Progenitor cell of endocrine pancreas (in vitro differentiated cells): Measurements from ENCODE around the gene RAB4A. TPM values are rescaled to one million over a fixed set of nuclear protein-coding genes. Genes with fewer than 3 reads are reported as not detected.

ENCODE experiments used
- DNase-seq: peaks from one replicate; pipeline ENCODE4 v3.0.0; 2021; ENCODE audit warnings: low spot score; ENCODE audit not compliant: unreplicated experiment
- H3K27ac Mint-ChIP-seq: 2 replicates; pipeline ENCODE4 v1.8.0; 2021; ENCODE audit warnings: mild to moderate bottlenecking, moderate library complexity, mixed read lengths
- H3K27me3 Mint-ChIP-seq: 2 replicates; pipeline ENCODE4 v1.8.0; 2021; ENCODE audit warnings: mixed read lengths
- H3K36me3 Mint-ChIP-seq: 2 replicates; pipeline ENCODE4 v1.8.0; 2022; ENCODE audit warnings: mixed read lengths; ENCODE audit not compliant: insufficient read depth
- H3K4me1 Mint-ChIP-seq: 2 replicates; pipeline ENCODE4 v1.8.0; 2021; ENCODE audit warnings: low read depth, mixed read lengths
- H3K4me3 Mint-ChIP-seq: 2 replicates; pipeline ENCODE4 v1.8.0; 2021; ENCODE audit warnings: low read depth, mild to moderate bottlenecking, moderate library complexity, mixed read lengths
- H3K9me3 Mint-ChIP-seq: 2 replicates; pipeline ENCODE4 v1.8.0; 2021; ENCODE audit warnings: low read depth, mixed read lengths
- CTCF ChIP-seq: fragments of 200-600 bp; sonication (generic); IDR thresholded peaks from one replicate; pipeline ENCODE4 v1.5.0; 2021; ENCODE audit warnings: antibody characterized with exemption, mild to moderate bottlenecking; ENCODE audit not compliant: unreplicated experiment
- total RNA-seq: library from RNA; stranded (reverse); gene quantifications from 2 replicates; pipeline ENCODE4 v1.2.1, GENCODE V29; 2021

Gene RAB4A
- total RNA-seq, 1 donor from 2014 or later: 130 TPM

- peaks cover 37% of the 10 kb centered on the region for H3K36me3 Mint-ChIP-seq
- H3K9me3 Mint-ChIP-seq: no peaks in the 10 kb centered on the region
- no peak for DNase-seq
- H3K4me1 Mint-ChIP-seq: peaks cover 29% of the 10 kb centered on the region
- TF ChIP-seq CTCF: no peak
- peak overlapping the region; percentile 33 for H3K27ac Mint-ChIP-seq
- no peaks in the 10 kb centered on the region for H3K27me3 Mint-ChIP-seq
- H3K4me3 Mint-ChIP-seq: peak overlapping the region; percentile 31
Observed at GRCh38 chr1:229298887-229299503, 28.1 kb downstream of the RAB4A start.

- peaks cover 29% of the 10 kb centered on the region for H3K4me1 Mint-ChIP-seq
- no peaks in the 10 kb centered on the region for H3K27me3 Mint-ChIP-seq
- no peaks in the 10 kb centered on the region for H3K9me3 Mint-ChIP-seq
- DNase-seq: no peak
- TF ChIP-seq CTCF: no peak
- H3K4me3 Mint-ChIP-seq: no peak overlapping the region
- peaks cover 33% of the 10 kb centered on the region for H3K36me3 Mint-ChIP-seq
- peak overlapping the region; percentile 23 for H3K27ac Mint-ChIP-seq
Observed at GRCh38 chr1:229300099-229300757, 29.3 kb downstream of the RAB4A start.

GRCh38 chr1:229302740-229303139 is 31.8 kb downstream of the RAB4A start:
- TF ChIP-seq CTCF: no peak
- H3K4me3 Mint-ChIP-seq: no peak overlapping the region
- H3K4me1 Mint-ChIP-seq: peaks cover 26% of the 10 kb centered on the region
- H3K36me3 Mint-ChIP-seq: peaks cover 26% of the 10 kb centered on the region
- no peak overlapping the region for H3K27ac Mint-ChIP-seq
- H3K27me3 Mint-ChIP-seq: no peaks in the 10 kb centered on the region
- no peaks in the 10 kb centered on the region for H3K9me3 Mint-ChIP-seq
- no peak for DNase-seq

GRCh38 chr1:229303855-229304254 is 32.9 kb downstream of the RAB4A start:
- no peak for DNase-seq
- Mint-ChIP-seq H3K27ac (no peak overlapping the region), H3K27me3 (no peaks in the 10 kb centered on the region), H3K4me3 (no peak overlapping the region), H3K9me3 (no peaks in the 10 kb centered on the region), H3K4me1 (peaks cover 28% of the 10 kb centered on the region), H3K36me3 (peaks cover 27% of the 10 kb centered on the region)
- TF ChIP-seq CTCF: no peak

- Mint-ChIP-seq H3K4me1 (peaks cover 22% of the 10 kb centered on the region), H3K27me3 (no peaks in the 10 kb centered on the region), H3K27ac (no peak overlapping the region), H3K4me3 (no peak overlapping the region), H3K36me3 (peaks cover 20% of the 10 kb centered on the region), H3K9me3 (no peaks in the 10 kb centered on the region)
- no peak for TF ChIP-seq CTCF
- DNase-seq: no peak
Observed at GRCh38 chr1:229305392-229305791, 34.5 kb downstream of the RAB4A start.
